ENCODE results near the gene PRKD1. TPM values are rescaled to one million over a fixed set of nuclear protein-coding genes. Genes with fewer than 3 reads are reported as not detected.

PRKD1 gene
- total RNA-seq, 2 donors from 2014 or later: not detected

- H3K4me1 Mint-ChIP-seq: no peaks in the 10 kb centered on the region
- H3K4me3 Mint-ChIP-seq: no peak overlapping the region
- no peaks in the 10 kb centered on the region for H3K9me3 ChIP-seq (ENCODE audit: control insufficient read depth, low read length, poor library complexity, severe bottlenecking)
- no peak for ATAC-seq
- no peak overlapping the region for H3K27ac Mint-ChIP-seq
- no peak for DNase-seq
- no peaks in the 10 kb centered on the region for H3K27me3 Mint-ChIP-seq
- peaks cover 2% of the 10 kb centered on the region for H3K36me3 Mint-ChIP-seq (ENCODE audit: low read depth)
Measured at GRCh38 chr14:29649170-29649569, 278.5 kb downstream of the PRKD1 start.

GRCh38 chr14:29648045-29648444 is 279.6 kb downstream of the PRKD1 start:
- H3K4me1 Mint-ChIP-seq: no peaks in the 10 kb centered on the region
- no peaks in the 10 kb centered on the region for H3K27me3 Mint-ChIP-seq
- ATAC-seq (no peak), DNase-seq (no peak)
- no peaks in the 10 kb centered on the region for H3K9me3 ChIP-seq (ENCODE audit: control insufficient read depth, low read length, poor library complexity, severe bottlenecking)
- H3K27ac Mint-ChIP-seq: no peak overlapping the region
- H3K4me3 Mint-ChIP-seq: no peak overlapping the region
- H3K36me3 Mint-ChIP-seq (ENCODE audit: low read depth): peaks cover 2% of the 10 kb centered on the region

- Mint-ChIP-seq H3K27ac (no peak overlapping the region), H3K27me3 (no peaks in the 10 kb centered on the region), H3K36me3 (ENCODE audit: low read depth) (peaks cover under 1% of the 10 kb centered on the region), H3K4me3 (no peak overlapping the region), H3K4me1 (no peaks in the 10 kb centered on the region)
- ATAC-seq (no peak), DNase-seq (no peak)
- no peaks in the 10 kb centered on the region for H3K9me3 ChIP-seq (ENCODE audit: control insufficient read depth, low read length, poor library complexity, severe bottlenecking)
Measured at GRCh38 chr14:29645117-29645516, 282.5 kb downstream of the PRKD1 start.

GRCh38 chr14:29643433-29644211 is 284.0 kb downstream of the PRKD1 start:
- ATAC-seq (no peak), DNase-seq (no peak)
- Mint-ChIP-seq H3K4me3 (no peak overlapping the region), H3K36me3 (ENCODE audit: low read depth) (no peaks in the 10 kb centered on the region), H3K4me1 (no peaks in the 10 kb centered on the region), H3K27me3 (no peaks in the 10 kb centered on the region), H3K27ac (no peak overlapping the region)
- no peaks in the 10 kb centered on the region for H3K9me3 ChIP-seq (ENCODE audit: control insufficient read depth, low read length, poor library complexity, severe bottlenecking)

- DNase-seq (no peak), ATAC-seq (no peak)
- no peaks in the 10 kb centered on the region for H3K9me3 ChIP-seq (ENCODE audit: control insufficient read depth, low read length, poor library complexity, severe bottlenecking)
- Mint-ChIP-seq H3K4me1 (no peaks in the 10 kb centered on the region), H3K4me3 (no peak overlapping the region), H3K27ac (no peak overlapping the region), H3K27me3 (no peaks in the 10 kb centered on the region), H3K36me3 (ENCODE audit: low read depth) (no peaks in the 10 kb centered on the region)
Measured at GRCh38 chr14:29637411-29637810, 290.2 kb downstream of the PRKD1 start.

- Mint-ChIP-seq H3K4me3 (no peak overlapping the region), H3K36me3 (ENCODE audit: low read depth) (no peaks in the 10 kb centered on the region), H3K27me3 (no peaks in the 10 kb centered on the region), H3K4me1 (no peaks in the 10 kb centered on the region), H3K27ac (no peak overlapping the region)
- H3K9me3 ChIP-seq (ENCODE audit: control insufficient read depth, low read length, poor library complexity, severe bottlenecking): no peaks in the 10 kb centered on the region
- ATAC-seq: no peak
- DNase-seq: no peak
Measured at GRCh38 chr14:29636870-29637269, 290.8 kb downstream of the PRKD1 start.

- no peak for ATAC-seq
- Mint-ChIP-seq H3K27ac (no peak overlapping the region), H3K4me3 (no peak overlapping the region)
Measured at GRCh38 chr14:29630566-29631160, 297.0 kb downstream of the PRKD1 start.

GRCh38 chr14:29629839-29630238 is 297.8 kb downstream of the PRKD1 start:
- no peaks in the 10 kb centered on the region for H3K4me1 Mint-ChIP-seq
- H3K27me3 Mint-ChIP-seq: no peaks in the 10 kb centered on the region
- ATAC-seq (no peak), DNase-seq (no peak)
- H3K36me3 Mint-ChIP-seq (ENCODE audit: low read depth): no peaks in the 10 kb centered on the region
- H3K9me3 ChIP-seq (ENCODE audit: control insufficient read depth, low read length, poor library complexity, severe bottlenecking): no peaks in the 10 kb centered on the region
- no peak overlapping the region for H3K4me3 Mint-ChIP-seq
- no peak overlapping the region for H3K27ac Mint-ChIP-seq

More at GRCh38 chr14:29630566-29631160, 297.0 kb downstream of the PRKD1 start:
- no peaks in the 10 kb centered on the region for H3K4me1 Mint-ChIP-seq
- DNase-seq: no peak
- H3K36me3 Mint-ChIP-seq (ENCODE audit: low read depth): no peaks in the 10 kb centered on the region
- H3K9me3 ChIP-seq (ENCODE audit: control insufficient read depth, low read length, poor library complexity, severe bottlenecking): no peaks in the 10 kb centered on the region
- H3K27me3 Mint-ChIP-seq: no peaks in the 10 kb centered on the region

GRCh38 chr14:29627137-29627536 is 300.5 kb downstream of the PRKD1 start:
- DNase-seq: no peak

GRCh38 chr14:29618323-29619067 is 309.2 kb downstream of the PRKD1 start:
- Mint-ChIP-seq H3K27me3 (no peaks in the 10 kb centered on the region), H3K27ac (no peak overlapping the region), H3K4me3 (no peak overlapping the region), H3K4me1 (no peaks in the 10 kb centered on the region), H3K36me3 (ENCODE audit: low read depth) (no peaks in the 10 kb centered on the region)
- H3K9me3 ChIP-seq (ENCODE audit: control insufficient read depth, low read length, poor library complexity, severe bottlenecking): no peaks in the 10 kb centered on the region
- DNase-seq (no peak), ATAC-seq (no peak)

More at GRCh38 chr14:29627137-29627536, 300.5 kb downstream of the PRKD1 start:
- Mint-ChIP-seq H3K4me3 (no peak overlapping the region), H3K36me3 (ENCODE audit: low read depth) (no peaks in the 10 kb centered on the region), H3K4me1 (no peaks in the 10 kb centered on the region), H3K27ac (no peak overlapping the region), H3K27me3 (no peaks in the 10 kb centered on the region)
- no peak for ATAC-seq
- no peaks in the 10 kb centered on the region for H3K9me3 ChIP-seq (ENCODE audit: control insufficient read depth, low read length, poor library complexity, severe bottlenecking)

GRCh38 chr14:29616922-29617321 is 310.7 kb downstream of the PRKD1 start:
- H3K27me3 Mint-ChIP-seq: no peaks in the 10 kb centered on the region
- DNase-seq (no peak), ATAC-seq (no peak)
- H3K36me3 Mint-ChIP-seq (ENCODE audit: low read depth): no peaks in the 10 kb centered on the region
- no peaks in the 10 kb centered on the region for H3K9me3 ChIP-seq (ENCODE audit: control insufficient read depth, low read length, poor library complexity, severe bottlenecking)
- no peak overlapping the region for H3K27ac Mint-ChIP-seq
- no peaks in the 10 kb centered on the region for H3K4me1 Mint-ChIP-seq
- no peak overlapping the region for H3K4me3 Mint-ChIP-seq

GRCh38 chr14:29608861-29609260 is 318.8 kb downstream of the PRKD1 start:
- H3K9me3 ChIP-seq (ENCODE audit: control insufficient read depth, low read length, poor library complexity, severe bottlenecking): no peaks in the 10 kb centered on the region
- no peak overlapping the region for H3K27ac Mint-ChIP-seq
- no peaks in the 10 kb centered on the region for H3K27me3 Mint-ChIP-seq
- H3K4me1 Mint-ChIP-seq: no peaks in the 10 kb centered on the region
- no peaks in the 10 kb centered on the region for H3K36me3 Mint-ChIP-seq (ENCODE audit: low read depth)
- ATAC-seq: no peak
- no peak overlapping the region for H3K4me3 Mint-ChIP-seq
- no peak for DNase-seq

GRCh38 chr14:29607169-29607568 is 320.5 kb downstream of the PRKD1 start:
- ATAC-seq: no peak
- no peaks in the 10 kb centered on the region for H3K9me3 ChIP-seq (ENCODE audit: control insufficient read depth, low read length, poor library complexity, severe bottlenecking)

More at GRCh38 chr14:29607169-29607568, 320.5 kb downstream of the PRKD1 start:
- no peak overlapping the region for H3K4me3 Mint-ChIP-seq
- H3K4me1 Mint-ChIP-seq: no peaks in the 10 kb centered on the region
- H3K36me3 Mint-ChIP-seq (ENCODE audit: low read depth): no peaks in the 10 kb centered on the region
- no peaks in the 10 kb centered on the region for H3K27me3 Mint-ChIP-seq
- H3K27ac Mint-ChIP-seq: no peak overlapping the region
- no peak for DNase-seq

All from T-helper 17 cell (primary cell).